ENCODE data around the gene DUSP16.
A peak's percentile ranks its signal among the peaks of the same experiment; 100 is the strongest.

The DUSP16 gene

DNA sequence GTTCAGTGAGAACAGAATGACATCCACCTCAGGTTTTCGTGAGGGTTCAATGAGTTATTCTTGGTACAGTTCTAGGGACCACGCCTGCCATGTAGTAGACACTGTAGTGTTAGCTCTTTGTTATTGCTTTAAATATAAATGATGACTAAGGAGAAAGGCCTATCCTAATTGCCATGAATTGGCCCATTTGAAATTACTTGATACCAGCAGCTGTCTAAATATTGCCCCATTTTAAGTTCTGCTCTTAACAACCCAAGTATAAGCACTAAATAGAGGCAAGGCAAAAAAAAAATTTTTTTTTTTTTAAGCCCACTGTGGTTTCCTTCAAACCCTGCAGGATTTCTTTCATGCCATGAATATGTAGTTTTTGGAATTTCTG, 121.2 kb downstream of the DUSP16 start:
- TF ChIP-seq POLR2AphosphoS5 (IDR thresholded peaks at IDR 0.05; ENCODE audit: low read depth): no peak
- no peak for TF ChIP-seq GABPA (IDR thresholded peaks at IDR 0.05; ENCODE audit: low read depth)
- TF ChIP-seq, protein P1, sequence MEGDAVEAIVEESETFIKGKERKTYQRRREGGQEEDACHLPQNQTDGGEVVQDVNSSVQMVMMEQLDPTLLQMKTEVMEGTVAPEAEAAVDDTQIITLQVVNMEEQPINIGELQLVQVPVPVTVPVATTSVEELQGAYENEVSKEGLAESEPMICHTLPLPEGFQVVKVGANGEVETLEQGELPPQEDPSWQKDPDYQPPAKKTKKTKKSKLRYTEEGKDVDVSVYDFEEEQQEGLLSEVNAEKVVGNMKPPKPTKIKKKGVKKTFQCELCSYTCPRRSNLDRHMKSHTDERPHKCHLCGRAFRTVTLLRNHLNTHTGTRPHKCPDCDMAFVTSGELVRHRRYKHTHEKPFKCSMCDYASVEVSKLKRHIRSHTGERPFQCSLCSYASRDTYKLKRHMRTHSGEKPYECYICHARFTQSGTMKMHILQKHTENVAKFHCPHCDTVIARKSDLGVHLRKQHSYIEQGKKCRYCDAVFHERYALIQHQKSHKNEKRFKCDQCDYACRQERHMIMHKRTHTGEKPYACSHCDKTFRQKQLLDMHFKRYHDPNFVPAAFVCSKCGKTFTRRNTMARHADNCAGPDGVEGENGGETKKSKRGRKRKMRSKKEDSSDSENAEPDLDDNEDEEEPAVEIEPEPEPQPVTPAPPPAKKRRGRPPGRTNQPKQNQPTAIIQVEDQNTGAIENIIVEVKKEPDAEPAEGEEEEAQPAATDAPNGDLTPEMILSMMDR (IDR thresholded peaks at IDR 0.05; ENCODE audit: insufficient read depth, low read length): no peak
- TF ChIP-seq, protein P2, sequence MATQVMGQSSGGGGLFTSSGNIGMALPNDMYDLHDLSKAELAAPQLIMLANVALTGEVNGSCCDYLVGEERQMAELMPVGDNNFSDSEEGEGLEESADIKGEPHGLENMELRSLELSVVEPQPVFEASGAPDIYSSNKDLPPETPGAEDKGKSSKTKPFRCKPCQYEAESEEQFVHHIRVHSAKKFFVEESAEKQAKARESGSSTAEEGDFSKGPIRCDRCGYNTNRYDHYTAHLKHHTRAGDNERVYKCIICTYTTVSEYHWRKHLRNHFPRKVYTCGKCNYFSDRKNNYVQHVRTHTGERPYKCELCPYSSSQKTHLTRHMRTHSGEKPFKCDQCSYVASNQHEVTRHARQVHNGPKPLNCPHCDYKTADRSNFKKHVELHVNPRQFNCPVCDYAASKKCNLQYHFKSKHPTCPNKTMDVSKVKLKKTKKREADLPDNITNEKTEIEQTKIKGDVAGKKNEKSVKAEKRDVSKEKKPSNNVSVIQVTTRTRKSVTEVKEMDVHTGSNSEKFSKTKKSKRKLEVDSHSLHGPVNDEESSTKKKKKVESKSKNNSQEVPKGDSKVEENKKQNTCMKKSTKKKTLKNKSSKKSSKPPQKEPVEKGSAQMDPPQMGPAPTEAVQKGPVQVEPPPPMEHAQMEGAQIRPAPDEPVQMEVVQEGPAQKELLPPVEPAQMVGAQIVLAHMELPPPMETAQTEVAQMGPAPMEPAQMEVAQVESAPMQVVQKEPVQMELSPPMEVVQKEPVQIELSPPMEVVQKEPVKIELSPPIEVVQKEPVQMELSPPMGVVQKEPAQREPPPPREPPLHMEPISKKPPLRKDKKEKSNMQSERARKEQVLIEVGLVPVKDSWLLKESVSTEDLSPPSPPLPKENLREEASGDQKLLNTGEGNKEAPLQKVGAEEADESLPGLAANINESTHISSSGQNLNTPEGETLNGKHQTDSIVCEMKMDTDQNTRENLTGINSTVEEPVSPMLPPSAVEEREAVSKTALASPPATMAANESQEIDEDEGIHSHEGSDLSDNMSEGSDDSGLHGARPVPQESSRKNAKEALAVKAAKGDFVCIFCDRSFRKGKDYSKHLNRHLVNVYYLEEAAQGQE (IDR thresholded peaks at IDR 0.05; ENCODE audit: insufficient replicate concordance, low read depth): no peak
- TF ChIP-seq SPI1 (IDR thresholded peaks at IDR 0.05; ENCODE audit: borderline replicate concordance, low read depth): no peak
- H3K4me3 ChIP-seq (replicated peaks; ENCODE audit: insufficient read depth, low read length): no peak overlapping the region
- H3K27me3 ChIP-seq (ENCODE audit: insufficient read depth, poor library complexity, severe bottlenecking): no peaks in the 10 kb centered on the region
- no peak for DNase-seq (ENCODE audit: low read depth in 1 of 2, low spot score in 1 of 2)
- no peak overlapping the region for H3K27ac ChIP-seq (replicated peaks)

DNA sequence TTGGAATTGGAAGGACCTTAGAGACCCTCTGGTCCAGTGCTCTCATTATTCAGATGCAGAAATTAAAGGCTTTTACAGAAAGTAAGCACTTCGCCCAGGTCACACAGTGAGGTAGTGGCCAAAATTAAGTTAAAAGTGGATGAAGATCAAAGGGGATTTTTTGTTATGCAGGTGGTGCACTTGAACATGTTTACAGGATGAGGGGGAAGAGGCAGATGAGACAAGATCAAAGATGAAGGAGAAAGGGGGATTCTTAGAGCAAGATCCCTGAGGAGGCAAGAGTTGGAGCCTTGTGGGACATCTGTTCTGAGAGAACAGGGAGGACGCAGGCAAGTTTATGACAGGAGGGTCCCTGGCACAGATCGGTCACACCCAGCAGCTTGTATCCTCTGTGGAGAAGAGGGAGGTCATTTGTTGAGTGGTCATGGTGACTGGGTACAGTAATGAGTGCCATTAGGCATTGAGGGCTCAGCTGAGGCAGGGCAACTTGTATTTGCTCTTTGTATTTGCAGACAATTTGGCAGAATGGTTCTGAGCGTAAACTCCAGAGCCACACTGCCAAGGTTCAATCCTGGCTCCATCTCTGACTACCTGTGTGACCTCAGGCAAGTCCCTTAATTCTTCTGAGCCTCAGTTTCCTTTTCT, 121.8 kb downstream of the DUSP16 start:
- Histone ChIP-seq H3K27me3 (ENCODE audit: insufficient read depth, poor library complexity, severe bottlenecking) (no peaks in the 10 kb centered on the region), H3K27ac (replicated peaks) (no peak overlapping the region; the same call in 1 of the 2 replicates), H3K4me3 (replicated peaks; ENCODE audit: insufficient read depth, low read length) (no peak overlapping the region)
- DNase-seq (ENCODE audit: low read depth in 1 of 2, low spot score in 1 of 2): no peak
- no peak for TF ChIP-seq GABPA (IDR thresholded peaks at IDR 0.05; ENCODE audit: low read depth)
- TF ChIP-seq, protein P1 (IDR thresholded peaks at IDR 0.05; ENCODE audit: insufficient read depth, low read length): no peak
- no peak for TF ChIP-seq POLR2AphosphoS5 (IDR thresholded peaks at IDR 0.05; ENCODE audit: low read depth)
- TF ChIP-seq SPI1 (IDR thresholded peaks at IDR 0.05; ENCODE audit: borderline replicate concordance, low read depth): no peak
- TF ChIP-seq, protein P2 (IDR thresholded peaks at IDR 0.05; ENCODE audit: insufficient replicate concordance, low read depth): no peak

DNA sequence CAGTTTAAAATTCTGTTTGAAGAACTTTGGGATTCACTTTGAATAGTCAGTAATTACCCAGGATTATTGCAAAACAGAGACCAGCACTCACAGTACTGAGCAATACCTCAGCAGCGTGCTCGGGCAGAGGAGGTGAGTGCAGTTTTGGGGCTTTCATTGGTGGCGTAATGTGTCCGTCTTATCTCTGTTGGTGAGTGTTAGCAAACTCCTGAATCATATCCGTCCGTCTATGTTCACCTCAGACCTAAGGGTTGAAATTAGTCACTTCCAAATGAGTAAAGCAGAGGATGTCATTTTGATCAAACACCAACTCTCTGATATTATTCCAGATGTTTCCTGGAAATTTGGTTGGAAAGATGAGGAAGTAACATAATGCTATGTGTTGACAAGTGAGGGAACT, 123.0 kb downstream of the DUSP16 start:
- no peak for TF ChIP-seq POLR2AphosphoS5 (IDR thresholded peaks at IDR 0.05; ENCODE audit: low read depth)
- TF ChIP-seq, protein P2 (IDR thresholded peaks at IDR 0.05; ENCODE audit: insufficient replicate concordance, low read depth): no peak
- no peak for TF ChIP-seq SPI1 (IDR thresholded peaks at IDR 0.05; ENCODE audit: borderline replicate concordance, low read depth)
- TF ChIP-seq, protein P1 (IDR thresholded peaks at IDR 0.05; ENCODE audit: insufficient read depth, low read length): no peak
- no peak for TF ChIP-seq GABPA (IDR thresholded peaks at IDR 0.05; ENCODE audit: low read depth)
- Histone ChIP-seq H3K27me3 (ENCODE audit: insufficient read depth, poor library complexity, severe bottlenecking) (no peaks in the 10 kb centered on the region), H3K27ac (replicated peaks) (peak overlapping the region; percentile 54), H3K4me3 (replicated peaks; ENCODE audit: insufficient read depth, low read length) (no peak overlapping the region)
- DNase-seq (ENCODE audit: low read depth in 1 of 2, low spot score in 1 of 2): peak; percentile 55 to 89
